H1 (cell line): ENCODE results near the gene C2orf80. TPM values are rescaled to one million over a fixed set of nuclear protein-coding genes. Genes with fewer than 3 reads are reported as not detected.

ENCODE experiments used
- CTCF ChIA-PET: fragments of 300-600 bp; sonication (Branson Sonifier 250); formaldehyde crosslinking; loops from one replicate; lab custom pipeline; 2021; ENCODE audit not compliant: partially characterized antibody; lab: Charles Lee
- POLR2A ChIA-PET: fragments of 300-600 bp; sonication (Branson Sonifier 250); formaldehyde crosslinking; loops from one replicate; lab custom pipeline; 2021; ENCODE audit warnings: inconsistent platforms; ENCODE audit not compliant: partially characterized antibody; lab: Charles Lee
- DNase-seq, 2 experiments: peaks; one replicate each; pipeline versions ENCODE4 v3.0.0 to v3.0.0-alpha.2; 2010 to 2022; ENCODE audit warnings: low spot score in 2 of 2, low read depth in 1 of 2, mixed read lengths in 1 of 2
- FAIRE-seq: peaks from 2 replicates; lab custom pipeline; 2011; peaks lifted over from hg19 to GRCh38; lab: Jason Lieb, UNC
- H2AFZ ChIP-seq: 2 replicates; pipeline ENCODE4 v1.8.1; 2012; ENCODE audit warnings: low read length, inconsistent platforms
- H2AK5ac ChIP-seq: 2 replicates; pipeline ENCODE4 v1.6.1; 2013; ENCODE audit warnings: low read depth, low read length
- H2BK120ac ChIP-seq: replicated peaks from 2 replicates; pipeline ENCODE3; 2013; ENCODE audit warnings: low read depth, low read length, inconsistent platforms
- H2BK12ac ChIP-seq: 2 replicates; pipeline ENCODE4 v1.6.1; 2013; ENCODE audit warnings: low read depth, low read length
- H2BK15ac ChIP-seq: 2 replicates; pipeline ENCODE4 v1.6.1; 2013; ENCODE audit warnings: low read length
- H2BK20ac ChIP-seq: 2 replicates; pipeline ENCODE4 v1.6.1; 2013; ENCODE audit warnings: low read length
- H2BK5ac ChIP-seq: 2 replicates; pipeline ENCODE4 v1.6.1; 2013; ENCODE audit warnings: low read depth, low read length
- H3K14ac ChIP-seq: 2 replicates; pipeline ENCODE4 v1.6.1; 2013; ENCODE audit warnings: inconsistent platforms; ENCODE audit not compliant: insufficient read length
- H3K18ac ChIP-seq: 2 replicates; pipeline ENCODE4 v1.6.1; 2013; ENCODE audit warnings: low read length; ENCODE audit errors: extremely low read depth
- H3K23ac ChIP-seq: 2 replicates; pipeline ENCODE4 v1.6.1; 2013; ENCODE audit warnings: inconsistent platforms; ENCODE audit not compliant: insufficient read length
- H3K23me2 ChIP-seq: 2 replicates; pipeline ENCODE4 v1.6.1; 2013; ENCODE audit warnings: low read depth, low read length
- H3K27ac ChIP-seq: 2 replicates; pipeline ENCODE4 v1.6.1; 2011; ENCODE audit warnings: low read depth, low read length, inconsistent platforms
- H3K27me3 ChIP-seq, 4 experiments: replicated peaks in 1 of 4; 1 replicate in 1 of 4; 2 replicates in 3 of 4; pipeline versions ENCODE4 v1.6.1 to v1.8.1; 2011 to 2013; ENCODE audit warnings: low read length in 3 of 4, mild to moderate bottlenecking in 3 of 4, inconsistent platforms in 2 of 4, mixed read lengths in 2 of 4, moderate library complexity in 1 of 4; ENCODE audit not compliant: control insufficient read depth in 3 of 4, insufficient read depth in 3 of 4; ENCODE audit errors: extremely low read depth in 1 of 4
- H3K36me3 ChIP-seq, 4 experiments: 2 replicates each; pipeline versions ENCODE4 v1.6.1 to v1.8.1; 2011 to 2013; ENCODE audit warnings: mild to moderate bottlenecking in 4 of 4, low read length in 3 of 4, moderate library complexity in 2 of 4, control low read depth in 1 of 4, inconsistent platforms in 1 of 4; ENCODE audit not compliant: insufficient read depth in 4 of 4, control insufficient read depth in 2 of 4
- H3K4ac ChIP-seq: replicated peaks from 2 replicates; pipeline ENCODE3; 2013; ENCODE audit warnings: low read length, low read depth, mixed read lengths, inconsistent platforms; ENCODE audit not compliant: insufficient read length
- H3K4me1 ChIP-seq, 4 experiments: replicated peaks in 1 of 4; 1 replicate in 1 of 4; 2 replicates in 3 of 4; pipeline versions ENCODE4 v1.6.1 to v1.8.1; 2011 to 2013; ENCODE audit warnings: low read length in 3 of 4, inconsistent platforms in 2 of 4, mixed read lengths in 1 of 4; ENCODE audit not compliant: insufficient read depth in 4 of 4, control insufficient read depth in 3 of 4
- H3K4me2 ChIP-seq, 2 experiments: 2 replicates each; pipeline versions ENCODE4 v1.6.1 to v1.8.1; 2011 to 2013; ENCODE audit warnings: low read depth in 2 of 2, low read length in 2 of 2, control low read depth in 1 of 2, inconsistent platforms in 1 of 2, mild to moderate bottlenecking in 1 of 2; ENCODE audit not compliant: insufficient read depth in 1 of 2
- H3K4me3 ChIP-seq, 4 experiments: fragments of 200-600, 300-600 bp in 1 of 4; sonication (generic), shearing (Covaris generic), sonication (Bioruptor Twin) in 1 of 4; 2 replicates each; pipeline versions ENCODE4 v1.5.1 to v1.8.1; 2011 to 2016; ENCODE audit warnings: low read length in 4 of 4, low read depth in 3 of 4, control low read depth in 2 of 4, inconsistent platforms in 2 of 4, mild to moderate bottlenecking in 2 of 4, mixed read lengths in 1 of 4, moderate library complexity in 1 of 4; ENCODE audit not compliant: insufficient read depth in 2 of 4; ENCODE audit errors: extremely low read depth in 1 of 4
- H3K56ac ChIP-seq: replicated peaks from 2 replicates; pipeline ENCODE3; 2013; ENCODE audit warnings: low read depth, mild to moderate bottlenecking, mixed read lengths, low read length, inconsistent platforms; ENCODE audit not compliant: insufficient read length
- H3K79me1 ChIP-seq: 2 replicates; pipeline ENCODE4 v1.6.1; 2013; ENCODE audit warnings: low read depth, low read length, control low read depth
- H3K79me2 ChIP-seq, 2 experiments: 2 replicates each; pipeline versions ENCODE4 v1.6.1 to v1.8.1; 2012 to 2013; ENCODE audit warnings: low read length in 2 of 2, mild to moderate bottlenecking in 2 of 2, inconsistent platforms in 1 of 2; ENCODE audit not compliant: insufficient read depth in 2 of 2, control insufficient read depth in 1 of 2
- H3K9ac ChIP-seq, 4 experiments: replicated peaks in 1 of 4; 1 replicate in 1 of 4; 2 replicates in 3 of 4; pipeline versions ENCODE4 v1.6.1 to v1.8.1; 2011 to 2013; ENCODE audit warnings: low read depth in 3 of 4, low read length in 3 of 4, control low read depth in 2 of 4, mild to moderate bottlenecking in 2 of 4, moderate library complexity in 2 of 4, inconsistent platforms in 1 of 4; ENCODE audit errors: extremely low read depth in 1 of 4
- H3K9me3 ChIP-seq, 2 experiments: 2 replicates each; pipeline versions ENCODE4 v1.6.1 to v1.8.1; 2012 to 2013; ENCODE audit warnings: mild to moderate bottlenecking in 2 of 2, moderate library complexity in 2 of 2, control low read depth in 1 of 2, inconsistent platforms in 1 of 2, low read depth in 1 of 2, low read length in 1 of 2, mixed read lengths in 1 of 2; ENCODE audit not compliant: insufficient read depth in 2 of 2
- H4K20me1 ChIP-seq, 2 experiments: replicated peaks in 1 of 2; 2 replicates each; pipeline versions ENCODE3 to v1.8.1; 2011 to 2013; ENCODE audit warnings: inconsistent platforms in 2 of 2, low read length in 2 of 2, mild to moderate bottlenecking in 1 of 2; ENCODE audit not compliant: insufficient read depth in 2 of 2, control insufficient read depth in 1 of 2
- H4K5ac ChIP-seq: 2 replicates; pipeline ENCODE4 v1.6.1; 2013; ENCODE audit warnings: low read length, low read depth, mixed read lengths, inconsistent platforms; ENCODE audit not compliant: insufficient read length
- H4K8ac ChIP-seq: 2 replicates; pipeline ENCODE4 v1.8.0; 2013; ENCODE audit warnings: mild to moderate bottlenecking, moderate library complexity, low read length, inconsistent platforms; ENCODE audit not compliant: insufficient read depth; ENCODE audit errors: extremely low read depth
- H4K91ac ChIP-seq: replicated peaks from 2 replicates; pipeline ENCODE3; 2013; ENCODE audit warnings: low read length, mixed read lengths, inconsistent platforms; ENCODE audit not compliant: insufficient read length
- CHD1 ChIP-seq: IDR thresholded peaks from 2 replicates; pipeline ENCODE4 v1.6.1; 2012; ENCODE audit warnings: low read depth, low read length, improper control_type of control experiment
- CTBP2 ChIP-seq: IDR thresholded peaks from 2 replicates; pipeline ENCODE4 v1.7.0; 2011; ENCODE audit warnings: borderline replicate concordance, mild to moderate bottlenecking, moderate library complexity, mixed read lengths, low read length; ENCODE audit not compliant: insufficient read depth, insufficient read length
- EGR1 ChIP-seq: IDR thresholded peaks from 2 replicates; pipeline ENCODE4 v1.6.1; 2011; ENCODE audit warnings: low read depth, low read length, borderline replicate concordance
- FOSL1 ChIP-seq: IDR thresholded peaks from 2 replicates; pipeline ENCODE4 v1.6.1; 2011; ENCODE audit warnings: mild to moderate bottlenecking, low read depth, low read length, moderate library complexity; ENCODE audit not compliant: insufficient read depth
- JUN ChIP-seq: IDR thresholded peaks from 2 replicates; pipeline ENCODE4 v1.6.1; 2011; ENCODE audit warnings: low read depth, mild to moderate bottlenecking, improper control_type of control experiment, low read length
- POLR2AphosphoS5 ChIP-seq: IDR thresholded peaks from 2 replicates; pipeline ENCODE4 v1.6.1; 2011; ENCODE audit warnings: low read depth, low read length
- RFX5 ChIP-seq: IDR thresholded peaks from 2 replicates; pipeline ENCODE4 v1.6.1; 2011; ENCODE audit warnings: low read depth, low read length, improper control_type of control experiment, borderline replicate concordance
- SP1 ChIP-seq: IDR thresholded peaks from 2 replicates; pipeline ENCODE4 v1.6.1; 2011; ENCODE audit warnings: low read depth, low read length
- SP4 ChIP-seq: IDR thresholded peaks from 2 replicates; pipeline ENCODE4 v1.6.1; 2012; ENCODE audit warnings: low read length, inconsistent platforms
- SRF ChIP-seq: IDR thresholded peaks from 2 replicates; pipeline ENCODE4 v1.6.1; 2011; ENCODE audit warnings: mild to moderate bottlenecking, low read depth, low read length, moderate library complexity
- ZNF274 ChIP-seq: IDR thresholded peaks from 2 replicates; pipeline ENCODE4 v1.7.0; 2012; ENCODE audit warnings: low read length, borderline replicate concordance; ENCODE audit errors: extremely low read depth
- WGBS, 2 experiments: shearing (Covaris generic) in 1 of 2; methylation state at CpG; one replicate each; pipeline versions ENCODE4 v1.1.6 to v1.1.7; 2013 to 2015; ENCODE audit warnings: low lambda C conversion rate in 2 of 2, mixed read lengths in 2 of 2, inconsistent platforms in 1 of 2, low coverage in 1 of 2, missing lambda C conversion rate in 1 of 2; ENCODE audit not compliant: insufficient replicate concordance in 2 of 2, insufficient coverage in 1 of 2, insufficient read length in 1 of 2; ENCODE audit errors: extremely low coverage in 1 of 2, missing lambda C conversion rate in 1 of 2; 5-methylcytosine and 5-hydroxymethylcytosine counted together
- polyA plus RNA-seq, 7 experiments: library from polyadenylated mRNA; depleted of rRNA in 3 of 7; stranded (reverse) in 5 of 7; unstranded in 2 of 7; fragments of >200 nt in 5 of 7; fragments of 200-250 nt in 2 of 7; gene quantifications; 1 replicate in 5 of 7; 2 replicates in 1 of 7; 4 replicates in 1 of 7; pipeline versions ENCODE4 v1.2.1 to v1.2.3, GENCODE V29; 2011 to 2013; ENCODE audit warnings: missing spikeins in 2 of 7, mixed read lengths in 2 of 7
- total RNA-seq: library from RNA; stranded (reverse); fragmentation: NEBNext Ultra II Directional; extraction: Animal tissue kit (Norgen Biotek cat#: 25700); gene quantifications from 2 replicates; pipeline ENCODE4 v1.2.1, GENCODE V29; 2021
- TF ChIP-seq, protein P1 (sequence below), 3 experiments: IDR thresholded peaks; 1 replicate in 2 of 3; 2 replicates in 1 of 3; pipeline versions ENCODE4 v1.5.1 to v1.6.1; 2011; ENCODE audit warnings: low read length in 3 of 3, mild to moderate bottlenecking in 3 of 3, inconsistent platforms in 2 of 3, low read depth in 1 of 3, moderate library complexity in 1 of 3; ENCODE audit not compliant: insufficient read depth in 1 of 3; ENCODE audit errors: control extremely low read depth in 1 of 3

C2orf80 gene
- total and polyA plus RNA-seq, 2 of the 8 experiments (the other 6 are each of a cell fraction or from before 2014, with no cell fraction given), result 0.97 to 1.1 TPM

DNA sequence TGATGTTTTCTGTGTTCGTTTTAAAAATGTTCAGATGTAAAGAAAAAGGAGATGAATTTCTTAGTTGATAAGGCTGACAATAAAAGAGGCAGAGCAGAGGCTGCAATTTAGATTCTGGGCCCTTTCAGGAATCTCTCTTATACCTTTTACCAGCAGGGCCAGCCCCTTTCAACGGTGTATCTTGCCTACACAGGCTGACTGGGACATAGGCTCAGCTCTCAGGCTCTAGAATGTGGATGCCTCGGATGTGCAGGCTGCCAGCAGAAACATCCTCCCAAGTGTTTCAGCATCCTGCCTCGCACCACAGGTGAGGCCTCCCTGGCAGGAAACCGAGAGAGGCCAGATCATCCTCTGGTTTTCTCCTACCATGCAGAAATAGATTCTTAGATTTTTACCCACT, 3.4 kb downstream of the C2orf80 start:
- Histone ChIP-seq H3K79me2 (no peaks in the 10 kb centered on the region), H4K5ac (no peak overlapping the region), H2BK15ac (no peak overlapping the region), H4K91ac (no peak overlapping the region), H3K14ac (no peak overlapping the region), H3K36me3 (no peaks in the 10 kb centered on the region), H2BK20ac (no peak overlapping the region), H3K56ac (no peak overlapping the region), H3K79me1 (no peaks in the 10 kb centered on the region), H3K4me1 (peaks cover 3 to 14% (median 11%) of the 10 kb centered on the region in 4 experiments; a peak in 6 of 7 replicates), H3K27me3 (no peaks in the 10 kb centered on the region), H4K20me1 (no peaks in the 10 kb centered on the region), H2AFZ (no peak overlapping the region), H2BK5ac (no peak overlapping the region), H3K23me2 (no peaks in the 10 kb centered on the region; the same call in 1 of the 2 replicates), H3K9ac (no peak overlapping the region), H3K4me3 (no peak overlapping the region), H2AK5ac (no peak overlapping the region), H3K4me2 (no peak overlapping the region), H3K23ac (no peak overlapping the region), H4K8ac (no peak overlapping the region), H3K27ac (no peak overlapping the region), H2BK120ac (no peak overlapping the region), H3K9me3 (no peaks in the 10 kb centered on the region), H3K4ac (no peak overlapping the region), H3K18ac (no peak overlapping the region), H2BK12ac (no peak overlapping the region)
- ChIA-PET CTCF (interaction anchor here (1.6 to 5.9 kb wide), 2 partner anchors 11 to 85 kb away, joined by 4 to 43 read pairs; no protein-coding TSS in a partner anchor), POLR2A (interaction anchor here (0.6 to 0.9 kb wide), 2 partner anchors 62 to 68 kb away, joined by 3 to 4 read pairs; partner anchors contain the start of gene IDH1)
- WGBS, 2 experiments, result 65% methylated on average over 5 of the region's 5 CpGs; no CpG with 5 or more reads in 1 of the 2 experiments
- DNase-seq (no peak), FAIRE-seq (no peak)
- TF ChIP-seq EGR1 (no peak), FOSL1 (no peak), CTBP2 (no peak), POLR2AphosphoS5 (no peak), JUN (no peak), ZNF274 (no peak), SP4 (no peak), RFX5 (no peak), SRF (no peak), CHD1 (no peak), SP1 (no peak)
- TF ChIP-seq, protein P1, sequence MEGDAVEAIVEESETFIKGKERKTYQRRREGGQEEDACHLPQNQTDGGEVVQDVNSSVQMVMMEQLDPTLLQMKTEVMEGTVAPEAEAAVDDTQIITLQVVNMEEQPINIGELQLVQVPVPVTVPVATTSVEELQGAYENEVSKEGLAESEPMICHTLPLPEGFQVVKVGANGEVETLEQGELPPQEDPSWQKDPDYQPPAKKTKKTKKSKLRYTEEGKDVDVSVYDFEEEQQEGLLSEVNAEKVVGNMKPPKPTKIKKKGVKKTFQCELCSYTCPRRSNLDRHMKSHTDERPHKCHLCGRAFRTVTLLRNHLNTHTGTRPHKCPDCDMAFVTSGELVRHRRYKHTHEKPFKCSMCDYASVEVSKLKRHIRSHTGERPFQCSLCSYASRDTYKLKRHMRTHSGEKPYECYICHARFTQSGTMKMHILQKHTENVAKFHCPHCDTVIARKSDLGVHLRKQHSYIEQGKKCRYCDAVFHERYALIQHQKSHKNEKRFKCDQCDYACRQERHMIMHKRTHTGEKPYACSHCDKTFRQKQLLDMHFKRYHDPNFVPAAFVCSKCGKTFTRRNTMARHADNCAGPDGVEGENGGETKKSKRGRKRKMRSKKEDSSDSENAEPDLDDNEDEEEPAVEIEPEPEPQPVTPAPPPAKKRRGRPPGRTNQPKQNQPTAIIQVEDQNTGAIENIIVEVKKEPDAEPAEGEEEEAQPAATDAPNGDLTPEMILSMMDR (IDR thresholded peaks at IDR 0.05; ENCODE audit: control extremely low read depth in 1 of 3, insufficient read depth in 1 of 3, low read depth in 1 of 3, low read length in 3 of 3), result no peak
